Urothelium cell line (cell line): ENCODE results near the gene PRB3.

ENCODE experiments used
- DNase-seq: peaks from one replicate; pipeline ENCODE4 v3.0.0; 2011; ENCODE audit warnings: low spot score, mixed read lengths
- FAIRE-seq: peaks from 2 replicates; lab custom pipeline; 2011; peaks lifted over from hg19 to GRCh38; lab: Jason Lieb, UNC

The PRB3 gene

DNA sequence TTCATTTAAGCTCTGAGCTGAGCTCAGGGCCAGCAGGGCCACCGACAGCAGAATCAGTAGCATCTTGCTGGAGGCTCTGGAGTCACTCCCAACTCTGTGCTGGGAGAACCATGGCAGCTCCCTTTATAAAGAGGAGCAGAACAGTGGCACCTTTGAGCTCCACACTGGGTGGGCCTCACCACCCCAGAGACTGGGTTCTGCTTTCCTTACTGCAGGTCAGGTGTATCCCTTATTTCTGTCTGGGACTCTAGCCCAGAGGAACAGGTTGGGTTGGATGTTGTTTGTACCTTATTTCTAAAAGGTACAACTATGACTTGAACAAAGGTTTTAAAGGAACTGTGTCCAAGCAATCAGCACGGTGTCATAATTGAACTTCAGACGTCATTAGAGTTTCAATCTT lies at the start of gene PRB3:
Gene PRB3, minus strand, starts transcription at position 101 of the 400 bp plus-strand sequence. Its CDS starts 38 bp downstream, at position 63.
- FAIRE-seq (no peak), DNase-seq (no peak)

- DNase-seq (no peak), FAIRE-seq (peak; percentile 32)
Measured at GRCh38 chr12:11310336-11310735, 40.8 kb upstream of the PRB3 start, which contains the start of gene PRB4. TSS of gene PRB4 (minus strand) at chr12:11310436. CDS start at chr12:11310398, 38 bp downstream.

GRCh38 chr12:11307143-11307542 lies 37.6 kb upstream of the PRB3 start:
- FAIRE-seq (no peak), DNase-seq (no peak)

GRCh38 chr12:11273449-11273848 lies 3.9 kb upstream of the PRB3 start:
- DNase-seq: no peak
- FAIRE-seq: peak; percentile 17

DNA sequence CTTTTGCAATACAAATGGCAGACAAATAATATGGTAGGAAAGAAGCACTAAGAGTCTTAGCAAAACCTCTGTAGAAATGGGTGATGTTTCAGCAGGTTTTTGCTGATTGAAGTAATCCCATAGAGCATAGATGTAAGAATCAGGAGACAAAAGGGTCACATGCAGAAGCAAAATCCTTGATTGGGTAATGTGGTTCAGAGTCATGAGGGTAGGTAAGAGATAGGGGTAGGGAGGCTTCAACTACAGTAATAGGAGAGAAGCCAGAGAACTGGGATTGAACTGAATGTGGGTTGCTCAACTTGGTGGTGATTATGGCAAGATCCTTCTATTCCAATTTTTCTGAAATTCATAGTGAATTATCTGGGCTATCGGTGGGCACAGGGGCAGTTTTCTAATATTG lies 5.0 kb downstream of the PRB3 start:
- DNase-seq (no peak), FAIRE-seq (no peak)

DNA sequence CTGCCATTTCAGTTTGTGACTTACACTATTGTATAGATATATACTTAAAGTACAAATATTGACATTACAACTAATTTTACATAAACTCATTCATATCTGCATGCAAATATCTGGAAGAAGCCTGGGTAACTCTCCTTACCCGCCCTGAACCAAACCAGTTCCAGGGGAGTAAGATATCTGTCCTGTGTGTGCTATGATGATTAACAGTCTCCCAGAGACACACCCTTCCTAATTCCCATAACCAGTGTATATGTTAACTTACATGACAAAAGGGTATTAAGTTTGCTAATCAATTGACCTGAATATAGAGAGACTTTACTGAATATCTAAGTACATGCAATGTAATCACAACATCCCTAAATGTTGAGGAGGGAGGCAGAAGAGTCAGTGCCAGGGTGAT lies 23.0 kb downstream of the PRB3 start:
- FAIRE-seq: peak; percentile 90

GRCh38 chr12:11242656-11243055 lies 26.9 kb downstream of the PRB3 start:
- FAIRE-seq: no peak

More for the DNA sequence above, 23.0 kb downstream of the PRB3 start:
- no peak for DNase-seq

GRCh38 chr12:11240348-11240930 lies 29.1 kb downstream of the PRB3 start:
- FAIRE-seq (peak; percentile 69), DNase-seq (no peak)

More at GRCh38 chr12:11242656-11243055, 26.9 kb downstream of the PRB3 start:
- no peak for DNase-seq

- FAIRE-seq: no peak
- no peak for DNase-seq
Measured at GRCh38 chr12:11238275-11238674, 31.2 kb downstream of the PRB3 start.

- FAIRE-seq: no peak
- no peak for DNase-seq
Measured at GRCh38 chr12:11233532-11233931, 36.0 kb downstream of the PRB3 start.

DNA sequence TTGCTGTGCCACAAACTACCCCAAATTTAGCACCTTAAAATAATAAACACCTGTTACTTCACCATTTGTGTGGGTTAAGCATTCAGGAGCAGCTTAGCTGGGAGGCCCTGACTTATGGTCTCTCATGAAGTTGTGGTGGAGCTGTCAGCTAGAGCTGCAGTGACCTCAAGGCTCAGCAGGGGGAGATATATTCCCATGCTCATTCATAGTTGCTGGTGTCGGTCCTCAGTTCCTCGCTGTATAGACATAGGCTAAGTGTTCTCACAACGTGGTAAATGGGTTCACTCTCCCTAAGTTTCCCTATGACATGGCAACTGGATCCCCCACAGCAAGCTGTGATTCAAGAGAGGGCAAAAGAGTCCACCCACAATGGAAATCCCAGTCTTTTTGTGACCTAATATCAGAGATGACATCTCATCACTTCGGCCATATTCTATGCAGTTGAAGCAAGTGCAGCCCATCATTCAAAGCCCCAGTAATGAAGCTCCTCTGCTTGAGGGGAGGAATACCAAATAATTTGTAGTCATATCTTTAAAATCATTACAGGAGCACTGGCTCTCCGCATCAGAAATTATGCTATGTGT lies 41.1 kb downstream of the PRB3 start:
- DNase-seq (peak; percentile 69), FAIRE-seq (no peak)

DNA sequence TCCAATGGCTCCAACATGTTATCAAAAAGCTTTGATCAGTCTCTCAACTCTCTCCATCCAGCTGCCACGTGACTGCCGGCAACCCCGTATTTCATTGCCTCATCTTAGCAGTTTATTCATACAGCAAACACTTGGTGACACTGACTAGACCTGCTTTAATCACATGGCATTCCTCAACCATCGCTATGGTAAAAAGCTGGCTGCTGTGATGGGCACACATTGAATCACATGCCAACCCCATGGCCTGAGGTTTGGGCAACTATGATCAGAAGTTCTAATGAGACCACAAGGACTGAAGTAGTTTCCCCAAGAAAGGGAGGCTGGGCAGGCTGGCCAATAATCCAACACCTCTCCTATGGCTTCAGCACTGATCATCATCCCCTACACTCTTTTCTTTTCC lies 42.1 kb downstream of the PRB3 start:
- DNase-seq: no peak
- peak; percentile 84 for FAIRE-seq
